ENCODE results near the gene ALG1L2. TPM values are rescaled to one million over a fixed set of nuclear protein-coding genes. Genes with fewer than 3 reads are reported as not detected.
"Not testable (repeated sequence)": the region's sequence is repeated elsewhere in the genome, so short reads cannot be mapped to it uniquely, and the experiment has no call there.

ALG1L2 gene
- total RNA-seq, 2 experiments from 2014 or later: 0.42 to 0.96 TPM

DNA sequence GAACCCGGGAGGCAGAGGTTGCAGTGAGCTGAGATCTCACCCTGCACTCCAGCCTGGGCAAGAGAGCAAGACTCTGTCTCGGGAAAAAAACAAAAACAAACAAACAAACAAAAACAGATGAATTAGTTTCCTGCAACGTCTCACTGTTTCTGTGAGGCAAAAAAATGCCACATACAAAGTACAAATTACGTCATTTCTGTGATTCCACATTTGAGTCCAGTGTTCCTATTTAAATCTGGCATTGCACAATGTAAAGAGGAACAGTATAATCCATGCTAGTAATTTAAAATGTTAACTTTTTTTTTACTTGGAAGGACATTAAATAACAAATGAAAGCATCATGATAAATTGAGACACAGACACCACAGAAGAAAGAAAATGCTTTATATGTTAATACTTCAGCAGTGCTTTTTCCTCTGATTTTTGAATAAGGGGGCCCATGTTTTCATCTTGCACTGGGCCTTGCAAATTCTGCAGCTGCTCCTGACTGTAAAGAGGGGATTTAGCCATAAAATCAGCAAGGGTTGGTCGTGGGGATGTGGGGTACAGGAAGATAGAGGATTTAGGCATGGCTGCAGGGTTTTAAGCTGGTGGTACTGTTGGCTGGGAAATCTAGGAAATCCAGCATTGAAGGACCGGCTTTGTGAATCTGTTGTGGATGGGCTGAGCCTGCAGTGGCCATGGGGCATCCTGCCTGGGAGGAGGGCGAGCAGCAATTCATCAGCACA is 1.9 kb downstream of the ALG1L2 start:
- H3K27ac Mint-ChIP-seq; POLR2A ChIA-PET; H3K36me3 Mint-ChIP-seq (ENCODE audit: low read depth); H3K4me1 Mint-ChIP-seq; H3K4me3 Mint-ChIP-seq; DNase-seq; H3K27me3 Mint-ChIP-seq; H3K9me3 Mint-ChIP-seq: not testable (repeated sequence)
- CTCF ChIA-PET: interaction anchor here (1.1 kb wide), 1 partner anchor 16 kb away, joined by 3 read pairs; no protein-coding TSS in a partner anchor

DNA sequence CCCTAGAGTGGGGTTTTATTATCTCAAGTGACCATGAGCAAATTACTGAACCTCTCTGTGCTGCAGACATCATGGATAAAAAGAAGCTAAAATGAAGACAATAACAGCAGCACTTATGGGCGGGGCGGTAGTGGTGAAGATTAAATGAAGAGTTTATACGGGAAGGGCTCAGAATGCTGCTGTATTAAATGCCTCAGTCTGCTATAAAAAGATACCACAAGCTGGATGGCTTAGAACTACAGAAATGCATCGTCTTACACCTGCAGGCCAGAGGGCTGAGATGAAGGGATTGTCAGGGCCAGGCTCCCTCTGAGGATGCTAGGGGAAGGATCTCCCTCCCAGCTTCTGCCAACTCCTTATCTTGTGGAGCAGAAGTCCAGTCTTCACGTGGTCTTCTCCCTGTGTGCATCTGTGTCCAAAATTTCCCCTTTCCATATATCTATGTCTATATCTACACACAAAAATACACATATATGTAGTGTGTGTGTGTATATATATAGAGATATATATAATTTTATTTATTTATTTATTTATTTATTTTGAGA is 2.9 kb downstream of the ALG1L2 start:
- Mint-ChIP-seq H3K36me3 (ENCODE audit: low read depth) (no peaks in the 10 kb centered on the region), H3K9me3 (no peaks in the 10 kb centered on the region), H3K27me3 (peaks cover 7% of the 10 kb centered on the region), H3K4me3 (no peak overlapping the region), H3K4me1 (peaks cover 5% of the 10 kb centered on the region), H3K27ac (no peak overlapping the region)
- ChIA-PET POLR2A (no interaction called here), CTCF (interaction anchor here (1.1 to 1.5 kb wide), 2 partner anchors 13 to 15 kb away, joined by 3 to 4 read pairs; no protein-coding TSS in a partner anchor)
- no peak for DNase-seq

DNA sequence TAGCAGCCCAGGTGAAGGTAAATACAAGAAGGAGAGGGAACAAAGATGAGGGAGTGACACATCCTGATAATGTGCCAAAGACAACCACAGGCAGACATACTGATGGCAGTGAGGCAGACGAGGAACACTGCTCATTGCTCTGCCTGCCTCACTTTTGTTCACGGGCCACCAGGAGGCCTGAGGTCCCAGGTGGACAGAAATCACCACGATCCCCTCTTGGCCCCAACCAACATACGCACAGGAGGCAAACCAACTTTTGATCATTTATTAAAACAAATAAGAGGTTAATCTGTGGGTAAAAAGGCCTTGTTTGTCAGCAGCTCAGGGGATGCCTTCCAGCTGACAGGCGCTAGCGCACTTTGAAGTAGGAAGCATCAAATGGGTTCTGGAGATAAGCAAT is 4.2 kb downstream of the ALG1L2 start:
- ChIA-PET CTCF (no interaction called here), POLR2A (no interaction called here)

DNA sequence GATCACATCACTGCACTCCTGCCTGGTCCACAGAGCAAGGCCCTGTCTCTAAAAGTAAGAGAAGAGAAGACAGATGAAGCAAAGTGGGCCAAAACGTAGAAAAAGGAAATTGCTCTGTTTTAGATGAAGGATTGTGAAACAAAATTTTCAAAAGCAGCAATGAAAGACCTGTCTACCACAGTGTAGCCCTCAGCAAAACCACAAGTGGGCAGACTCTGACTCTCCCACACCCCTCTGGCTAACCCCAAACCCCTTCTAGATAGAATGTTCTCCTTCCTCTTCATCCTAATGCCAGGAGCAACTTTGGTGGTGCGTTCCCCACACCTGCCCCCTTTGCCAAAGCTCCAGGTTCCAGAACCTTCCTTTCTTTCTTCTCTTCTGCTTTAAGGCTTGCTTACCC is 5.0 kb downstream of the ALG1L2 start:
- POLR2A ChIA-PET; DNase-seq; H3K27ac Mint-ChIP-seq; H3K27me3 Mint-ChIP-seq; H3K4me1 Mint-ChIP-seq; H3K36me3 Mint-ChIP-seq (ENCODE audit: low read depth); H3K4me3 Mint-ChIP-seq; H3K9me3 Mint-ChIP-seq; CTCF ChIA-PET: not testable (repeated sequence)

More for the DNA sequence above, 4.2 kb downstream of the ALG1L2 start:
- DNase-seq: no peak
- Mint-ChIP-seq H3K9me3 (no peaks in the 10 kb centered on the region), H3K27ac (no peak overlapping the region), H3K4me3 (no peak overlapping the region), H3K36me3 (ENCODE audit: low read depth) (no peaks in the 10 kb centered on the region), H3K4me1 (peaks cover 5% of the 10 kb centered on the region), H3K27me3 (peaks cover 7% of the 10 kb centered on the region)

DNA sequence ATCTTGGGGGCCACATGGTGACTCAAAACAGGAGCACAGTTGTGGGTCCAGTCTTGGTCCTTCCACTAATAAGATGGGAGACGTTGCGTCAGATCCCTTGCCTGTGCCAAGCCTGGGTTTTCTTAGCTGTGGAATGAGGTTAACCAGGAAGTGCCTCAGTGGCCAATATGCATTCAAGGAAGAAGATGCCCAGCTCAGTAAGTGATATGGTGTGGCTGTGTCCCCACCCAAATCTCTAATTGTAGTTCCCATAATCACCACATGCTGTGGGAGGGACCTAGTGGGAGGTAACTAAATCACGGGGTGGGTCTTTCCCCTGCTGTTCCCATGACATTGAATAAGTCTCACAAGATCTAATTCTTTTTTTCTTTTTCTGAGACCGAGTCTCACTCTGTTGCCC is 6.4 kb downstream of the ALG1L2 start:
- Mint-ChIP-seq H3K27me3 (no peaks in the 10 kb centered on the region), H3K4me1 (peaks cover 4% of the 10 kb centered on the region), H3K4me3 (no peak overlapping the region), H3K36me3 (ENCODE audit: low read depth) (no peaks in the 10 kb centered on the region), H3K9me3 (no peaks in the 10 kb centered on the region), H3K27ac (no peak overlapping the region)
- POLR2A ChIA-PET: no interaction called here
- CTCF ChIA-PET: no interaction called here
- DNase-seq: no peak

DNA sequence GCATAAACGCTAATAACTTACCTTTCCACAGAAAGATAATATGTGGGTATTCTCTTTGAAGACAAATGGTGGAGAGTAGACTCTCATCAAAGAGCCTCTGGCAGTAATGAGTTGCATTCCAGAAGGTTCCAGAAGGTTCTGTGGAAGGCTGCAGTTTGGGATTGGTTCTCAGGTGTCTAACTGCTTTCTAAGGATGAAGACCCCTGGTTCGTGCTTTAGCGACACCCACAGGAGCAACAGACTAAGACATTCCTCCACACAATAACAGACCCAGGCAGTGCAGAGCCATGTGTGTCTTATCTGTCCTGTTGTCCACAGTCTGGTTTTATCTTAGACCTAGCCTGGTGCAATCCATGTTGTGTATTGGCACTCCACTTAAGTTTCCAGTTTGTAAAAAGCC is 9.1 kb downstream of the ALG1L2 start:
- H3K4me1 Mint-ChIP-seq: peaks cover 27% of the 10 kb centered on the region
- H3K27ac Mint-ChIP-seq; H3K27me3 Mint-ChIP-seq; H3K4me3 Mint-ChIP-seq; DNase-seq; POLR2A ChIA-PET; CTCF ChIA-PET; H3K9me3 Mint-ChIP-seq; H3K36me3 Mint-ChIP-seq (ENCODE audit: low read depth): not testable (repeated sequence)

DNA sequence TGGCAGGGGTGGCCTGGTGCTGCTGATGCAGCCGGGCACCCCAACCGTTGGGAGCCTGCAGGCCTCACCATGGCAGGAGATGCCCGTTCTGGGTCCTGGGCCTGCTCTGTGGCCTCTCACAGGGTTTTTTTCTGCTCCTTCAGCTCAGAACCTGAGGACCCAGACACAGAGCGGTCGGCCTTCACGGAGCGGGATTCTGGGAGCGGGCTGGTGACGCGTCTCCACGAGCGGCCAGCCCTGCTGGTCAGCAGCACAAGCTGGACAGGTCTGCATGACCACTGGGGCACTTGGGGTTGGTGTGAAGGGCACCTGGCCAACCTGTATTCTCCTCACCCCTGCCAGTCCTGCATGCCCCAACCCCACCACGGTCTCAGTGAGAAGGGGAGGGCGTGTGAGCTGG is 10.3 kb downstream of the ALG1L2 start:
- no peaks in the 10 kb centered on the region for H3K36me3 Mint-ChIP-seq (ENCODE audit: low read depth)
- peaks cover 31% of the 10 kb centered on the region for H3K4me1 Mint-ChIP-seq
- ChIA-PET POLR2A (no interaction called here), CTCF (no interaction called here)
- DNase-seq: no peak
- no peaks in the 10 kb centered on the region for H3K27me3 Mint-ChIP-seq
- no peak overlapping the region for H3K27ac Mint-ChIP-seq
- no peak overlapping the region for H3K4me3 Mint-ChIP-seq
- no peaks in the 10 kb centered on the region for H3K9me3 Mint-ChIP-seq

DNA sequence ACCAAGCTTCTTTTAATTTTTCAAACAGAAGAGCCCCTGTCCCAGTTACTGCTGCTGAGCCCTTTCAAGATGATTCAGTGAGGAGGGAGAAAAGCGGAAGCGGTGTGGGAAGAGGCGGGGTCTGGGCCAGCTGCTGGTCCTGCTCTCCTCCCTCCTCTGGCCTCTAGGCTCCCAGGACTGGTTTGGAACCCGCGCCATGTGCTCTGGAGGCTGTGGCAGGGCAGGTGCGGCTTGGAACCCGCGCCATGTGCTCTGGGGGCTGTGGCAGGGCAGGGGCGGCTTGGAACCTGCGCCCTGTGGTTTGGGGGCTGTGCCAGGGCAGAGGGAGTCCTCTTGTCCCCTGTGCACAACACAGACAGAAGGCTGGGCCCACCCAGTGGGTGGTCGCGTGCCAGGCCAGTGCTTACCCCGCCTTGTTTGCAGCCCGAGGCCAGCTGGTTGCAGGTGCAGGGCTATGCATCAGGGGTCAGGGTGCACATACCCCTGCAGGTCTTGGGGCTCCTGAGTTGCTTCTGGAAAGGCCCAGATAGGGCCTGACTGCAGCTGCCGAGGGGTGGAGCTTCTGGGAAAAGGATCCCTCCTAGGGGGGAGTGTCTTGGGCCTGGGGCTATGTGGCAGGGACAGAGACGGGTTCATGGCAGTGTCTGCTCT is 12.2 kb downstream of the ALG1L2 start:
- Mint-ChIP-seq H3K27me3 (no peaks in the 10 kb centered on the region), H3K27ac (peak overlapping the region; percentile 89), H3K4me1 (peaks cover 42% of the 10 kb centered on the region), H3K4me3 (peak overlapping the region; percentile 65), H3K9me3 (no peaks in the 10 kb centered on the region), H3K36me3 (ENCODE audit: low read depth) (no peaks in the 10 kb centered on the region)
- ChIA-PET CTCF (interaction anchor here (0.6 kb wide), 1 partner anchor 405 kb away, joined by 5 read pairs; no protein-coding TSS in a partner anchor), POLR2A (no interaction called here)
- peak; percentile 43 for DNase-seq

DNA sequence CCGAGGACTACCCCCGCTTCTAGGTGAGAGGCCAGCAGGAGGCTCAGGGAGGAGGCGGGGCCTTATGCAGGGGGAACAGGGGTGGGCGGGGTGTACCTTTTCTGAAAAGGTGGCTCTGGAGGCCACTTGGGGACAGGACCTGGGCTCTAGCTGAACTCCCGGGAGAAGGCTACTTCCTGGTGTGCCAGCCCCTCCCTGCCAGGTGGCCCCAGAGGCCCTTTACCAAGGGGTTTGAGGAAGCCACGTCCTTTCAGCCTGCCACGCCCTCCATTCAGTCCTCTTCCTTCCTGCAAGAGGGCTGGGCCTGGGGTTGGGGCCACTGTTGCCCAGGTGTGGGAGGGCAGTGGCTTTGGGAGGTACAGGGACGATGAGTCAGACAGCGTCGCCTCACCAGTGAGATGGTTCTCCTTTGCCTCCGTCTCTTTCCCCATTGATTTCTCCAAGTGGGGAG is 12.9 kb downstream of the ALG1L2 start:
- POLR2A ChIA-PET; H3K36me3 Mint-ChIP-seq (ENCODE audit: low read depth); H3K27me3 Mint-ChIP-seq; H3K9me3 Mint-ChIP-seq: not testable (repeated sequence)
- H3K27ac Mint-ChIP-seq: peak overlapping the region; percentile 60
- CTCF ChIA-PET: interaction anchor here (0.6 kb wide), 1 partner anchor 404 kb away, joined by 5 read pairs; no protein-coding TSS in a partner anchor
- H3K4me3 Mint-ChIP-seq: peak overlapping the region; percentile 34
- H3K4me1 Mint-ChIP-seq: peaks cover 44% of the 10 kb centered on the region
- peak; percentile 14 for DNase-seq

DNA sequence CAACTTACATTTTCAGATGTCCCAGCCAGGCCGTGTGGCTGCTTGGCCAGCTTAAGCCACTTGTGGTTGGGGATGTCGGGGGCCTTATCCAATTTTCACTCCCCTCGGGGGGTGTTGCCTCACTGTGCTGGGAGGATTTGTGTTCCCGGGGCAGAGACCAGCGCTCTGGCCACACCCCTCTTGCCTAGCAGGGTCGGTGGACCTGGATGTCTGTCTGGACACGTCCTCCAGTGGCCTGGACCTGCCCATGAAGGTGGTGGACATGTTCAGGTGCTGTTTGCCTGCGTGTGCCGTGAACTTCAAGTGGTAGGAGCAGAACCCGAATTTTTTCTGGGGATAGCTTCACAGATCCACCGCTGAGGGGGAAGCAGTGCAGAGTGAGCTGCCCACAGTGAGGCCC is 14.2 kb downstream of the ALG1L2 start:
- H3K27ac Mint-ChIP-seq; H3K27me3 Mint-ChIP-seq; H3K4me3 Mint-ChIP-seq; DNase-seq; POLR2A ChIA-PET; H3K36me3 Mint-ChIP-seq (ENCODE audit: low read depth); CTCF ChIA-PET; H3K9me3 Mint-ChIP-seq: not testable (repeated sequence)
- peaks cover 44% of the 10 kb centered on the region for H3K4me1 Mint-ChIP-seq

DNA sequence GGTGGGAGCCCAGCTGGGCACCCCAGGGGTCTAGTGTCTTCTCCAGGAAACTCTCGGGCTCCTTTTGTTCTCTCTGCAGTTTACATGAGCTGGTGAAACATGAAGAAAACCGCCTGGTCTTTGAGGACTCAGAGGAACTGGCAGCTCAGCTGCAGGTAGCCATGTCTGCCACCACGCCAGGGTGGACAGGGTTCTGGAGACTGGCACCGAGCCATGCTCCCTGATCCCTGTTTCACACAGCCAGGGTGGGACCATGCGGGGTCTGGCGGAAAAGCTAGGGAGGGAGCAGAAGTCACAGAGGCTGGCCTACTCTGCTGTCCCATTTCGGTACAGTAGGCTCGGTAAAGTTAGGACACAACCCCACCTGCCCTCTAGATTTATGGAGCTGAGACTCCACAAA is 15.5 kb downstream of the ALG1L2 start:
- CTCF ChIA-PET: interaction anchor here (1.5 kb wide), 2 partner anchors 14 to 155 kb away, joined by 3 to 4 read pairs; no protein-coding TSS in a partner anchor
- H3K36me3 Mint-ChIP-seq (ENCODE audit: low read depth); DNase-seq; H3K27ac Mint-ChIP-seq; H3K9me3 Mint-ChIP-seq; H3K27me3 Mint-ChIP-seq; POLR2A ChIA-PET; H3K4me3 Mint-ChIP-seq: not testable (repeated sequence)
- H3K4me1 Mint-ChIP-seq: peaks cover 44% of the 10 kb centered on the region

DNA sequence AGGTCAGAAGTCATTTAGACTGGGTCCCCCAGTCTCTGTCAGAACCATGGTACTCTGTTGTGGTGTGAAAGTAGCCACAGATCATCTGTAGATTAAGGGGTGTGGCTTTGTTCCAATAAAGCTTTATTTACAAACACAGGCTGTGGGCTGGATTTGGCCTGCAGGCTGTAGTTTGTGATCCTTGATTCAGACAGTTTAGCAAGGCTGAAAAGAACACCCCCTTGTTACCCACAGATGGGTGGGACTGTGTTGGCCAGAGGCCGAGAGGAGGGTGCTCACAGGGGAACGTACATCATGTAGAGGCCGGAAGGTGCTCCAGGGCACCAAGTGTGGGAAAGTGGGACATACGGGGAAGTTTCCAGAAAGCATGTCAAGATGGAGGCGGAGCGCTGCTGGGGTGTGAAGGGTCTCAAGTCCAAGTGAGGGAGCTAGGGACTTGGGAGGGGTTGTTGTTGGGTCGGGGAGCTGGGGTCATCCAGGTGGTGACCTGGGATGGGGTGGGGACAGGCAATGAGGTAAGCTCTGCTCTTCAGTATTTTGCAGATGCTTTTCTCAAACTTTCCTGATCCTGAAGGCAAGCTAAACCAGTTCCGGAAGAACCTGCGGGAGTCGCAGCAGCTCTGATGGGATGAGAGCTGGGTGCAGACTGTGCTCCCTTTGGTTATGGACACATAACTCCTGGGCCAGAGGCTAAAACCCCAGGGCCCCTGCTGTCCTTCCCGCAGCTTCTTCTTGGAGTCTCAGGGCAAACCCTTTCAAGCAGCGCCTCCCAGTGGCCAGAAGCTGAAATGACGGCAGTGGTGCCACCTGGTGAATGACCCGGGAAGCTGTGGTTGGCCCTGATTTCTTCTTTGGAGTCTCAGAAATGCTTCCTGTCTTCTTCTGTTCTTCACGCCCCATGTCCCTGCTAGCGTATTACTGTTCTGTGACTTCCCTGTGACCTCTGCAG is 16.3 kb downstream of the ALG1L2 start:
- peak; percentile 68 for DNase-seq
- CTCF ChIA-PET: interaction anchor here (1.5 kb wide), 2 partner anchors 13 to 156 kb away, joined by 3 to 4 read pairs; no protein-coding TSS in a partner anchor
- H3K4me3 Mint-ChIP-seq; POLR2A ChIA-PET; H3K36me3 Mint-ChIP-seq (ENCODE audit: low read depth); H3K27me3 Mint-ChIP-seq; H3K27ac Mint-ChIP-seq; H3K9me3 Mint-ChIP-seq: not testable (repeated sequence)
- peaks cover 44% of the 10 kb centered on the region for H3K4me1 Mint-ChIP-seq
